Measurements from ENCODE around the gene TLCD3A. TPM values are rescaled to one million over a fixed set of nuclear protein-coding genes. Genes with fewer than 3 reads are reported as not detected.

The TLCD3A gene
- total and polyA plus RNA-seq, 2 of the 4 experiments (the other 2 are of a cell fraction), result 15.2 to 35.0 TPM

GRCh38 chr17:700504-701094, 31.8 kb upstream of the TLCD3A start:
- no peak overlapping the region for H4K91ac ChIP-seq (ENCODE audit: insufficient read depth, low read depth, low read length)
- H4K8ac ChIP-seq (ENCODE audit: low read depth in 2 of 2, low read length in 2 of 2), result no peak overlapping the region
- H3K27ac ChIP-seq (ENCODE audit: insufficient read depth, low read length), result no peak overlapping the region
- peaks cover 17 to 54% of the 10 kb centered on the region in 2 experiments for H3K79me1 ChIP-seq (ENCODE audit: low read depth in 1 of 2, low read length in 2 of 2)
- H3K9me3 ChIP-seq (ENCODE audit: control insufficient read depth, insufficient read depth, low read length), result no peaks in the 10 kb centered on the region
- no peak overlapping the region for H3K23ac ChIP-seq (ENCODE audit: low read depth, low read length)
- peaks cover 15% of the 10 kb centered on the region for H3K36me3 ChIP-seq (ENCODE audit: control insufficient read depth, insufficient read depth, low read length)
- ATAC-seq (ENCODE audit: low read depth), result peak; percentile 57
- in situ Hi-C loops (cut with MboI; ENCODE audit: low sequenced_read_pairs), result no loop called here
- H3K4ac ChIP-seq (ENCODE audit: low read depth, low read length), result no peak overlapping the region
- dilution Hi-C loops (cut with HindIII; ENCODE audit: low sequenced_read_pairs, unreplicated experiment), result no loop called here
- peak overlapping the region; percentile 60 for H2BK5ac ChIP-seq (ENCODE audit: low read depth, low read length, poor library complexity, severe bottlenecking)
- no peak overlapping the region for H3K18ac ChIP-seq (ENCODE audit: low read depth, low read length)
- peaks cover 9% of the 10 kb centered on the region for H3K4me1 ChIP-seq (ENCODE audit: control insufficient read depth, insufficient read depth, low read length)
- no peak overlapping the region for H3K4me2 ChIP-seq (ENCODE audit: low read depth, low read length)
- no peaks in the 10 kb centered on the region for H3K27me3 ChIP-seq (ENCODE audit: control insufficient read depth, insufficient read depth, low read length)
- WGBS, 2 experiments (ENCODE audit: extremely low coverage in 2 of 2, insufficient read length in 1 of 2), result no CpG with 5 or more reads among the region's 1 CpG
- no peak overlapping the region for H3K4me3 ChIP-seq (ENCODE audit: insufficient read depth, low read depth, low read length)
- H4K5ac ChIP-seq (ENCODE audit: low read depth, low read length), result no peak overlapping the region
- no peak overlapping the region for H2AFZ ChIP-seq (replicated peaks; ENCODE audit: low read length, poor library complexity)
- peak overlapping the region; percentile 64 for H2BK120ac ChIP-seq (ENCODE audit: low read depth, low read length)
- CTCF ChIA-PET, result interaction anchor here (0.5 to 3.1 kb wide), 10 partner anchors 13 to 408 kb away, joined by 3 to 34 read pairs (median 3); partner anchors contain the start of gene TIMM22
- peak overlapping the region; percentile 76; the same call in 1 of the 2 replicates for H2BK20ac ChIP-seq (ENCODE audit: low read depth, low read length)
- BruUV-seq (replicated peaks), result no TSS peak
- peak overlapping the region; percentile 68 for H2AK9ac ChIP-seq (replicated peaks; ENCODE audit: low read depth, low read length, poor library complexity)
- DNase-seq, result peak; percentile 53
- no peak overlapping the region for H3K56ac ChIP-seq (ENCODE audit: extremely low read depth, insufficient read depth, low read length)
- H2BK15ac ChIP-seq (ENCODE audit: low read depth, low read length), result no peak overlapping the region
- H3K9me1 ChIP-seq (ENCODE audit: insufficient read depth, low read length), result peaks cover 6% of the 10 kb centered on the region; the same call in 1 of the 2 replicates
- POLR2A ChIA-PET (ENCODE audit: unreplicated experiment), result interaction anchor here (1.0 kb wide), 1 partner anchor 288 kb away, joined by 3 read pairs; no protein-coding TSS in a partner anchor
- intact Hi-C loops (cut with micrococcal nuclease), result loop anchor here (1.0 to 5.0 kb wide), 2 partner anchors 188 to 288 kb away; no protein-coding TSS in a partner anchor
- no peak overlapping the region for H3K14ac ChIP-seq (replicated peaks; ENCODE audit: low read depth, low read length)
- TF ChIP-seq SMC3 (IDR thresholded peaks at IDR 0.05; ENCODE audit: low read depth, low read length) (peak; percentile 66), RAD21 (IDR thresholded peaks at IDR 0.05; ENCODE audit: low read length) (peak; percentile 82), FOS (IDR thresholded peaks at IDR 0.05; ENCODE audit: low read depth, low read length) (no peak), RCOR1 (IDR thresholded peaks at IDR 0.05; ENCODE audit: insufficient replicate concordance, low read length) (no peak), CHD1 (IDR thresholded peaks at IDR 0.05; ENCODE audit: low read depth, low read length) (no peak), CTCF (conservative IDR thresholded peaks at IDR 0.05; ENCODE audit: low read depth, low read length) (peak; percentile 77), MAZ (IDR thresholded peaks at IDR 0.05; ENCODE audit: borderline replicate concordance, low read depth, low read length) (no peak)
- H2AK5ac ChIP-seq (ENCODE audit: low read depth, low read length), result peak overlapping the region; percentile 96
- H3K9ac ChIP-seq (ENCODE audit: low read depth, low read length), result no peak overlapping the region
- H4K20me1 ChIP-seq (ENCODE audit: insufficient read depth, low read length), result peaks cover 15% of the 10 kb centered on the region
